HG02678 (cell line): ENCODE measurements around the gene ITGB1BP2.
"Not testable (repeated sequence)": the region's sequence is repeated elsewhere in the genome, so short reads cannot be mapped to it uniquely, and the experiment has no call there.

ENCODE experiments used
- ATAC-seq: cut with Tn5 transposase; IDR thresholded peaks from one replicate; pipeline ENCODE4 v1.9.1; 2021; ENCODE audit warnings: mild to moderate bottlenecking, moderate library complexity; ENCODE audit not compliant: unreplicated experiment

Gene ITGB1BP2

GRCh38 chrX:71300495-71300894 lies 1.1 kb upstream of the ITGB1BP2 start:
- ATAC-seq, result not testable (repeated sequence)

- no peak for ATAC-seq
These were observed 1.1 kb downstream of the ITGB1BP2 start for GRCh38 chrX:71302461-71303213.

GRCh38 chrX:71304561-71304960 lies 3.0 kb downstream of the ITGB1BP2 start:
- no peak for ATAC-seq

GRCh38 chrX:71315917-71316316 lies 14.4 kb downstream of the ITGB1BP2 start:
- no peak for ATAC-seq

- not testable (repeated sequence) for ATAC-seq
These were observed 15.4 kb downstream of the ITGB1BP2 start for GRCh38 chrX:71316959-71317358.

- no peak for ATAC-seq
These were observed 18.6 kb downstream of the ITGB1BP2 start for GRCh38 chrX:71320126-71320525.

- ATAC-seq, result no peak
These were observed 20.2 kb downstream of the ITGB1BP2 start for GRCh38 chrX:71321731-71322130.

- not testable (repeated sequence) for ATAC-seq
These were observed 22.9 kb downstream of the ITGB1BP2 start for GRCh38 chrX:71324452-71324851.

GRCh38 chrX:71326394-71326793 lies 24.8 kb downstream of the ITGB1BP2 start:
- no peak for ATAC-seq

GRCh38 chrX:71349151-71349665 lies 47.7 kb downstream of the ITGB1BP2 start:
- ATAC-seq, result not testable (repeated sequence)

GRCh38 chrX:71349867-71350266 lies 48.3 kb downstream of the ITGB1BP2 start:
- not testable (repeated sequence) for ATAC-seq

- ATAC-seq, result not testable (repeated sequence)
These were observed 50.9 kb downstream of the ITGB1BP2 start for GRCh38 chrX:71352439-71352838.
